Measurements from ENCODE around the gene UPB1. TPM values are rescaled to one million over a fixed set of nuclear protein-coding genes. Genes with fewer than 3 reads are reported as not detected.

UPB1 gene
- polyA plus RNA-seq, 10 donors, result 0.13 to 1.4 (median 0.51) TPM

- no peak for DNase-seq
Measured at GRCh38 chr22:24564376-24565058, 69.4 kb downstream of the UPB1 start.

GRCh38 chr22:24565077-24565476, 69.9 kb downstream of the UPB1 start:
- DNase-seq, result no peak

- DNase-seq, result no peak
Measured at GRCh38 chr22:24566899-24567511, 71.9 kb downstream of the UPB1 start.

GRCh38 chr22:24567668-24568067, 72.5 kb downstream of the UPB1 start:
- DNase-seq, result no peak

- no peak for DNase-seq
Measured at GRCh38 chr22:24571266-24571665, 76.1 kb downstream of the UPB1 start.

GRCh38 chr22:24576778-24577177, 81.6 kb downstream of the UPB1 start:
- no peak for DNase-seq

Other genes with a start within 250 kb of the UPB1 start
- 10 to 100 TPM; 24.9 to 32.4 (median 27.7) TPM for gene SPECC1L, start 224.5 kb upstream of the UPB1 start, polyA plus RNA-seq (ENCODE audit: insufficient read length in 10 of 10)
- 10 to 100 TPM in 4 of 10 donors, 1 to 10 TPM in 6; 7.1 to 13.1 (median 9.8) TPM for gene ADORA2A, start 67.7 kb upstream of the UPB1 start, polyA plus RNA-seq (ENCODE audit: insufficient read length in 10 of 10)
- gene GUCD1, start 59.8 kb downstream of the UPB1 start, polyA plus RNA-seq (ENCODE audit: insufficient read length in 10 of 10), result 10 to 100 TPM; 57.4 to 76.5 (median 68.8) TPM
- gene SNRPD3, start 60.7 kb downstream of the UPB1 start, polyA plus RNA-seq (ENCODE audit: insufficient read length in 10 of 10), result 100 to 1,000 TPM in 7 of 10 donors, 10 to 100 TPM in 3; 86.2 to 147 (median 105) TPM
- gene LRRC75B, start 97.7 kb downstream of the UPB1 start, polyA plus RNA-seq (ENCODE audit: insufficient read length in 10 of 10), result 10 to 100 TPM in 1 of 10 donors, 1 to 10 TPM in 9; 5.9 to 12.4 (median 7.5) TPM
- gene GGT1, start 107.9 kb downstream of the UPB1 start, polyA plus RNA-seq (ENCODE audit: insufficient read length in 10 of 10), result 1 to 10 TPM in 9 of 10 donors, under 1 TPM in 1; 0.88 to 4.4 (median 2.8) TPM